SK-N-SH treated with all-trans-retinoic acid at 6 μM for 48 hours (cell line): ENCODE measurements around the gene HS6ST3.

Experiments used
- GLIS3 ChIP-seq: fragments of 250-450 bp; sonication (Bioruptor Pico); IDR thresholded peaks from 2 replicates; pipeline ENCODE4 v1.5.0; 2020; ENCODE audit warnings: mild to moderate bottlenecking, moderate library complexity
- OSR1 ChIP-seq: fragments of 250-450 bp; sonication (Bioruptor Pico); IDR thresholded peaks from 2 replicates; pipeline ENCODE4 v1.8.0; 2022; ENCODE audit warnings: moderate library complexity, mild to moderate bottlenecking, inconsistent platforms
- PPARA ChIP-seq: fragments of 250-450 bp; sonication (Bioruptor Pico); IDR thresholded peaks from 2 replicates; pipeline ENCODE4 v1.5.0; 2020; ENCODE audit warnings: mild to moderate bottlenecking, borderline replicate concordance
- RARB ChIP-seq: fragments of 250-450 bp; sonication (Bioruptor Pico); IDR thresholded peaks from 2 replicates; pipeline ENCODE4 v1.8.0; 2021; ENCODE audit warnings: mild to moderate bottlenecking, moderate library complexity
- SNAI2 ChIP-seq: fragments of 250-450 bp; sonication (Bioruptor Pico); IDR thresholded peaks from 2 replicates; pipeline ENCODE4 v1.5.0; 2020; ENCODE audit warnings: mild to moderate bottlenecking, moderate library complexity
- ZFP30 ChIP-seq: fragments of 450-650 bp; formaldehyde crosslinking; IDR thresholded peaks from 2 replicates; pipeline ENCODE4 v1.5.0; 2022; ENCODE audit warnings: mild to moderate bottlenecking, moderate library complexity

DNA sequence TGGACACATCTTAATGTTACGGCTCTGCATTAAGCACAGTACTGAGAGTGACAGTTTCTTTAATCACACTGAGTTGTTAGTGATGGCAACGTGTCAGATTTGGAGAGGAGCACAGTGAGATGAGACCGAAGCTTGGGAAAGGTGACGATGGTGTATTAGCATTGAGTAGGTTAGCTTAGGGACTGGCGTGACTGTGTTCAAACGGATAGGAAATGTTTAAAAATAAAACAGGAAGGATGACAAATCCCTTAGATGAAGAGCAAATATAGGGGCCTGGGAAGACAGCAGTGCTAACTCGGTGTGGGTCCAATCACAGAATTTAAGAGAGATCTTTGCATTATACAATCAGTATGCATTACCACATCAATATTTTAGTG is 384.3 kb downstream of the HS6ST3 start:
- TF ChIP-seq OSR1 (CRISPR knock-in tag): no peak
- TF ChIP-seq PPARA (CRISPR knock-in tag): no peak
- no peak for TF ChIP-seq GLIS3 (CRISPR knock-in tag)
- no peak for TF ChIP-seq SNAI2 (CRISPR knock-in tag)
- no peak for TF ChIP-seq RARB (CRISPR knock-in tag)
- no peak for TF ChIP-seq ZFP30
